H1 (cell line): ENCODE measurements around the gene GJB1. TPM values are rescaled to one million over a fixed set of nuclear protein-coding genes. Genes with fewer than 3 reads are reported as not detected.

Source experiments
- CTCF ChIA-PET: fragments of 300-600 bp; sonication (Branson Sonifier 250); formaldehyde crosslinking; loops from one replicate; lab custom pipeline; 2021; ENCODE audit not compliant: partially characterized antibody; lab: Charles Lee
- POLR2A ChIA-PET: fragments of 300-600 bp; sonication (Branson Sonifier 250); formaldehyde crosslinking; loops from one replicate; lab custom pipeline; 2021; ENCODE audit warnings: inconsistent platforms; ENCODE audit not compliant: partially characterized antibody; lab: Charles Lee
- DNase-seq, 2 experiments: peaks; one replicate each; pipeline versions ENCODE4 v3.0.0 to v3.0.0-alpha.2; 2010 to 2022; ENCODE audit warnings: low spot score in 2 of 2, low read depth in 1 of 2, mixed read lengths in 1 of 2
- FAIRE-seq: peaks from 2 replicates; lab custom pipeline; 2011; peaks lifted over from hg19 to GRCh38; lab: Jason Lieb, UNC
- H2AFZ ChIP-seq: 2 replicates; pipeline ENCODE4 v1.8.1; 2012; ENCODE audit warnings: low read length, inconsistent platforms
- H2AK5ac ChIP-seq: 2 replicates; pipeline ENCODE4 v1.6.1; 2013; ENCODE audit warnings: low read depth, low read length
- H2BK120ac ChIP-seq: replicated peaks from 2 replicates; pipeline ENCODE3; 2013; ENCODE audit warnings: low read depth, low read length, inconsistent platforms
- H2BK12ac ChIP-seq: 2 replicates; pipeline ENCODE4 v1.6.1; 2013; ENCODE audit warnings: low read depth, low read length
- H2BK15ac ChIP-seq: 2 replicates; pipeline ENCODE4 v1.6.1; 2013; ENCODE audit warnings: low read length
- H2BK20ac ChIP-seq: 2 replicates; pipeline ENCODE4 v1.6.1; 2013; ENCODE audit warnings: low read length
- H2BK5ac ChIP-seq: 2 replicates; pipeline ENCODE4 v1.6.1; 2013; ENCODE audit warnings: low read depth, low read length
- H3K14ac ChIP-seq: 2 replicates; pipeline ENCODE4 v1.6.1; 2013; ENCODE audit warnings: inconsistent platforms; ENCODE audit not compliant: insufficient read length
- H3K18ac ChIP-seq: 2 replicates; pipeline ENCODE4 v1.6.1; 2013; ENCODE audit warnings: low read length; ENCODE audit errors: extremely low read depth
- H3K23ac ChIP-seq: 2 replicates; pipeline ENCODE4 v1.6.1; 2013; ENCODE audit warnings: inconsistent platforms; ENCODE audit not compliant: insufficient read length
- H3K23me2 ChIP-seq: 2 replicates; pipeline ENCODE4 v1.6.1; 2013; ENCODE audit warnings: low read depth, low read length
- H3K27ac ChIP-seq: 2 replicates; pipeline ENCODE4 v1.6.1; 2011; ENCODE audit warnings: low read depth, low read length, inconsistent platforms
- H3K27me3 ChIP-seq, 4 experiments: replicated peaks in 1 of 4; 1 replicate in 1 of 4; 2 replicates in 3 of 4; pipeline versions ENCODE4 v1.6.1 to v1.8.1; 2011 to 2013; ENCODE audit warnings: low read length in 3 of 4, mild to moderate bottlenecking in 3 of 4, inconsistent platforms in 2 of 4, mixed read lengths in 2 of 4, moderate library complexity in 1 of 4; ENCODE audit not compliant: control insufficient read depth in 3 of 4, insufficient read depth in 3 of 4; ENCODE audit errors: extremely low read depth in 1 of 4
- H3K36me3 ChIP-seq, 4 experiments: 2 replicates each; pipeline versions ENCODE4 v1.6.1 to v1.8.1; 2011 to 2013; ENCODE audit warnings: mild to moderate bottlenecking in 4 of 4, low read length in 3 of 4, moderate library complexity in 2 of 4, control low read depth in 1 of 4, inconsistent platforms in 1 of 4; ENCODE audit not compliant: insufficient read depth in 4 of 4, control insufficient read depth in 2 of 4
- H3K4ac ChIP-seq: replicated peaks from 2 replicates; pipeline ENCODE3; 2013; ENCODE audit warnings: low read length, low read depth, mixed read lengths, inconsistent platforms; ENCODE audit not compliant: insufficient read length
- H3K4me1 ChIP-seq, 4 experiments: replicated peaks in 1 of 4; 1 replicate in 1 of 4; 2 replicates in 3 of 4; pipeline versions ENCODE4 v1.6.1 to v1.8.1; 2011 to 2013; ENCODE audit warnings: low read length in 3 of 4, inconsistent platforms in 2 of 4, mixed read lengths in 1 of 4; ENCODE audit not compliant: insufficient read depth in 4 of 4, control insufficient read depth in 3 of 4
- H3K4me2 ChIP-seq, 2 experiments: 2 replicates each; pipeline versions ENCODE4 v1.6.1 to v1.8.1; 2011 to 2013; ENCODE audit warnings: low read depth in 2 of 2, low read length in 2 of 2, control low read depth in 1 of 2, inconsistent platforms in 1 of 2, mild to moderate bottlenecking in 1 of 2; ENCODE audit not compliant: insufficient read depth in 1 of 2
- H3K4me3 ChIP-seq, 4 experiments: fragments of 200-600, 300-600 bp in 1 of 4; sonication (generic), shearing (Covaris generic), sonication (Bioruptor Twin) in 1 of 4; 2 replicates each; pipeline versions ENCODE4 v1.5.1 to v1.8.1; 2011 to 2016; ENCODE audit warnings: low read length in 4 of 4, low read depth in 3 of 4, control low read depth in 2 of 4, inconsistent platforms in 2 of 4, mild to moderate bottlenecking in 2 of 4, mixed read lengths in 1 of 4, moderate library complexity in 1 of 4; ENCODE audit not compliant: insufficient read depth in 2 of 4; ENCODE audit errors: extremely low read depth in 1 of 4
- H3K56ac ChIP-seq: replicated peaks from 2 replicates; pipeline ENCODE3; 2013; ENCODE audit warnings: low read depth, mild to moderate bottlenecking, mixed read lengths, low read length, inconsistent platforms; ENCODE audit not compliant: insufficient read length
- H3K79me1 ChIP-seq: 2 replicates; pipeline ENCODE4 v1.6.1; 2013; ENCODE audit warnings: low read depth, low read length, control low read depth
- H3K79me2 ChIP-seq, 2 experiments: 2 replicates each; pipeline versions ENCODE4 v1.6.1 to v1.8.1; 2012 to 2013; ENCODE audit warnings: low read length in 2 of 2, mild to moderate bottlenecking in 2 of 2, inconsistent platforms in 1 of 2; ENCODE audit not compliant: insufficient read depth in 2 of 2, control insufficient read depth in 1 of 2
- H3K9ac ChIP-seq, 4 experiments: replicated peaks in 1 of 4; 1 replicate in 1 of 4; 2 replicates in 3 of 4; pipeline versions ENCODE4 v1.6.1 to v1.8.1; 2011 to 2013; ENCODE audit warnings: low read depth in 3 of 4, low read length in 3 of 4, control low read depth in 2 of 4, mild to moderate bottlenecking in 2 of 4, moderate library complexity in 2 of 4, inconsistent platforms in 1 of 4; ENCODE audit errors: extremely low read depth in 1 of 4
- H3K9me3 ChIP-seq, 2 experiments: 2 replicates each; pipeline versions ENCODE4 v1.6.1 to v1.8.1; 2012 to 2013; ENCODE audit warnings: mild to moderate bottlenecking in 2 of 2, moderate library complexity in 2 of 2, control low read depth in 1 of 2, inconsistent platforms in 1 of 2, low read depth in 1 of 2, low read length in 1 of 2, mixed read lengths in 1 of 2; ENCODE audit not compliant: insufficient read depth in 2 of 2
- H4K20me1 ChIP-seq, 2 experiments: replicated peaks in 1 of 2; 2 replicates each; pipeline versions ENCODE3 to v1.8.1; 2011 to 2013; ENCODE audit warnings: inconsistent platforms in 2 of 2, low read length in 2 of 2, mild to moderate bottlenecking in 1 of 2; ENCODE audit not compliant: insufficient read depth in 2 of 2, control insufficient read depth in 1 of 2
- H4K5ac ChIP-seq: 2 replicates; pipeline ENCODE4 v1.6.1; 2013; ENCODE audit warnings: low read length, low read depth, mixed read lengths, inconsistent platforms; ENCODE audit not compliant: insufficient read length
- H4K8ac ChIP-seq: 2 replicates; pipeline ENCODE4 v1.8.0; 2013; ENCODE audit warnings: mild to moderate bottlenecking, moderate library complexity, low read length, inconsistent platforms; ENCODE audit not compliant: insufficient read depth; ENCODE audit errors: extremely low read depth
- H4K91ac ChIP-seq: replicated peaks from 2 replicates; pipeline ENCODE3; 2013; ENCODE audit warnings: low read length, mixed read lengths, inconsistent platforms; ENCODE audit not compliant: insufficient read length
- ASH2L ChIP-seq: fragments of 200-600, 300-600 bp; sonication (generic); IDR thresholded peaks from one replicate; pipeline ENCODE4 v1.7.1; 2017; ENCODE audit warnings: low read length
- ATF2 ChIP-seq: IDR thresholded peaks from 2 replicates; pipeline ENCODE4 v1.6.1; 2012; ENCODE audit warnings: low read length, inconsistent platforms
- BRCA1 ChIP-seq: IDR thresholded peaks from 2 replicates; pipeline ENCODE4 v1.6.1; 2012; ENCODE audit warnings: low read depth, low read length, improper control_type of control experiment
- JUN ChIP-seq: IDR thresholded peaks from 2 replicates; pipeline ENCODE4 v1.6.1; 2011; ENCODE audit warnings: low read depth, mild to moderate bottlenecking, improper control_type of control experiment, low read length
- SP4 ChIP-seq: IDR thresholded peaks from 2 replicates; pipeline ENCODE4 v1.6.1; 2012; ENCODE audit warnings: low read length, inconsistent platforms
- TEAD4 ChIP-seq: IDR thresholded peaks from 2 replicates; pipeline ENCODE4 v1.6.1; 2012; ENCODE audit warnings: low read depth, low read length, inconsistent platforms, mixed read lengths
- YY1 ChIP-seq: IDR thresholded peaks from 2 replicates; pipeline ENCODE4 v1.6.1; 2011; ENCODE audit warnings: low read depth, mild to moderate bottlenecking, low read length
- WGBS, 2 experiments: shearing (Covaris generic) in 1 of 2; methylation state at CpG; one replicate each; pipeline versions ENCODE4 v1.1.6 to v1.1.7; 2013 to 2015; ENCODE audit warnings: low lambda C conversion rate in 2 of 2, mixed read lengths in 2 of 2, inconsistent platforms in 1 of 2, low coverage in 1 of 2, missing lambda C conversion rate in 1 of 2; ENCODE audit not compliant: insufficient replicate concordance in 2 of 2, insufficient coverage in 1 of 2, insufficient read length in 1 of 2; ENCODE audit errors: extremely low coverage in 1 of 2, missing lambda C conversion rate in 1 of 2; 5-methylcytosine and 5-hydroxymethylcytosine counted together
- polyA plus RNA-seq, 7 experiments: library from polyadenylated mRNA; depleted of rRNA in 3 of 7; stranded (reverse) in 5 of 7; unstranded in 2 of 7; fragments of >200 nt in 5 of 7; fragments of 200-250 nt in 2 of 7; gene quantifications; 1 replicate in 5 of 7; 2 replicates in 1 of 7; 4 replicates in 1 of 7; pipeline versions ENCODE4 v1.2.1 to v1.2.3, GENCODE V29; 2011 to 2013; ENCODE audit warnings: missing spikeins in 2 of 7, mixed read lengths in 2 of 7
- total RNA-seq: library from RNA; stranded (reverse); fragmentation: NEBNext Ultra II Directional; extraction: Animal tissue kit (Norgen Biotek cat#: 25700); gene quantifications from 2 replicates; pipeline ENCODE4 v1.2.1, GENCODE V29; 2021

The GJB1 gene
- total and polyA plus RNA-seq, 2 of the 8 experiments (the other 6 are each of a cell fraction or from before 2014, with no cell fraction given), result 0.14 TPM; not detected in 1

GRCh38 chrX:71215338-71215912, 7.6 kb upstream of the GJB1 start:
- WGBS, 2 experiments, result 92% methylated on average over 8 of the region's 10 CpGs; no CpG with 5 or more reads in 1 of the 2 experiments
- H3K23me2 ChIP-seq, result no peaks in the 10 kb centered on the region
- POLR2A ChIA-PET, result interaction anchor here (0.9 kb wide), 1 partner anchor 285 kb away, joined by 3 read pairs; the partner anchor contains the start of gene SLC7A3

More at GRCh38 chrX:71215338-71215912, 7.6 kb upstream of the GJB1 start:
- no peaks in the 10 kb centered on the region for H3K79me1 ChIP-seq
- H3K27ac ChIP-seq, result no peak overlapping the region
- H3K79me2 ChIP-seq, result no peaks in the 10 kb centered on the region
- CTCF ChIA-PET, result no interaction called here
- H3K9ac ChIP-seq, result no peak overlapping the region
- H2AFZ ChIP-seq, result no peak overlapping the region
- TF ChIP-seq JUN, result no peak
- no peak for TF ChIP-seq ATF2
- no peak for TF ChIP-seq ASH2L
- no peak for TF ChIP-seq TEAD4
- TF ChIP-seq YY1, result no peak
- TF ChIP-seq SP4, result no peak
- TF ChIP-seq BRCA1, result no peak
- DNase-seq (no peak), FAIRE-seq (no peak)
- peaks cover 0 to 3% (median 0%) of the 10 kb centered on the region in 4 experiments; a peak in 3 of 7 replicates for H3K4me1 ChIP-seq
- H3K27me3 ChIP-seq, result no peaks in the 10 kb centered on the region
- H2BK12ac ChIP-seq, result no peak overlapping the region
- H2AK5ac ChIP-seq, result no peak overlapping the region
- H4K8ac ChIP-seq, result no peak overlapping the region; the same call in 1 of the 2 replicates
- peak overlapping the region; percentile 61; the same call in 1 of the 2 replicates for H2BK15ac ChIP-seq
- H3K56ac ChIP-seq, result no peak overlapping the region
- H3K14ac ChIP-seq, result no peak overlapping the region
- H3K18ac ChIP-seq, result no peak overlapping the region
- no peak overlapping the region for H3K4me3 ChIP-seq
- H3K23ac ChIP-seq, result no peak overlapping the region
- H3K9me3 ChIP-seq, result no peaks in the 10 kb centered on the region
- H4K20me1 ChIP-seq, result no peaks in the 10 kb centered on the region
- H3K4ac ChIP-seq, result no peak overlapping the region
- no peak overlapping the region for H4K5ac ChIP-seq
- H2BK120ac ChIP-seq, result no peak overlapping the region
- no peak overlapping the region for H2BK5ac ChIP-seq
- no peaks in the 10 kb centered on the region for H3K36me3 ChIP-seq
- no peak overlapping the region for H2BK20ac ChIP-seq
- no peak overlapping the region for H3K4me2 ChIP-seq
- no peak overlapping the region for H4K91ac ChIP-seq
